ENCODE measurements around the gene ARHGAP6.

GRCh38 chrX:11206716-11207115 lies 459.0 kb downstream of the ARHGAP6 start:
- TF ChIP-seq CTCF (IDR thresholded peaks at IDR 0.05), result no peak
- no peak for TF ChIP-seq POLR2A (IDR thresholded peaks at IDR 0.05)

Measured in heart left ventricle (tissue), 13 donors.